H1 (cell line): ENCODE measurements around the gene COL5A1.

Experiments
- CHD1 ChIP-seq: IDR thresholded peaks from 2 replicates; pipeline ENCODE4 v1.6.1; 2012; ENCODE audit warnings: low read depth, low read length, improper control_type of control experiment
- CTCF ChIP-seq, 3 experiments: IDR thresholded peaks; 1 replicate in 2 of 3; 2 replicates in 1 of 3; pipeline versions ENCODE4 v1.5.1 to v1.6.1; 2011; ENCODE audit warnings: low read length in 3 of 3, mild to moderate bottlenecking in 3 of 3, inconsistent platforms in 2 of 3, low read depth in 1 of 3, moderate library complexity in 1 of 3; ENCODE audit not compliant: insufficient read depth in 1 of 3; ENCODE audit errors: control extremely low read depth in 1 of 3
- EP300 ChIP-seq, 2 experiments: IDR thresholded peaks; 1 replicate in 1 of 2; 2 replicates in 1 of 2; pipeline ENCODE4 v1.6.1; 2011 to 2012; ENCODE audit warnings: low read depth in 2 of 2, low read length in 2 of 2, mild to moderate bottlenecking in 2 of 2, borderline replicate concordance in 1 of 2, inconsistent platforms in 1 of 2, moderate library complexity in 1 of 2
- EZH2 ChIP-seq: fragments of 200-600 bp; sonication (generic); IDR thresholded peaks from 2 replicates; pipeline ENCODE4 v1.7.1; 2012; ENCODE audit warnings: low read depth, mild to moderate bottlenecking, moderate library complexity, low read length, inconsistent platforms; ENCODE audit not compliant: severe bottlenecking
- HDAC6 ChIP-seq: IDR thresholded peaks from one replicate; pipeline ENCODE4 v1.7.1; 2012; ENCODE audit warnings: low read depth, mild to moderate bottlenecking, inconsistent platforms, low read length, moderate library complexity
- PHF8 ChIP-seq: fragments of 200-600 bp; sonication (generic); conservative IDR thresholded peaks from 2 replicates; pipeline ENCODE4 v1.7.1; 2012; ENCODE audit warnings: low read depth, mild to moderate bottlenecking, inconsistent platforms, low read length, moderate library complexity
- POLR2A ChIP-seq, 2 experiments: IDR thresholded peaks; 1 replicate in 1 of 2; 2 replicates in 1 of 2; pipeline ENCODE4 v1.6.1; 2011; ENCODE audit warnings: low read depth in 2 of 2, low read length in 2 of 2, mild to moderate bottlenecking in 2 of 2; ENCODE audit errors: control extremely low read depth in 1 of 2
- SIN3A ChIP-seq, 2 experiments: IDR thresholded peaks in 1 of 2; conservative IDR thresholded peaks in 1 of 2; 2 replicates each; pipeline ENCODE4 v1.6.1; 2011 to 2012; ENCODE audit warnings: low read length in 2 of 2, improper control_type of control experiment in 1 of 2, low read depth in 1 of 2, mild to moderate bottlenecking in 1 of 2
- SP2 ChIP-seq: IDR thresholded peaks from 2 replicates; pipeline ENCODE4 v1.6.1; 2012; ENCODE audit warnings: mild to moderate bottlenecking, low read length, inconsistent platforms
- SP4 ChIP-seq: IDR thresholded peaks from 2 replicates; pipeline ENCODE4 v1.6.1; 2012; ENCODE audit warnings: low read length, inconsistent platforms
- USF2 ChIP-seq: IDR thresholded peaks from 2 replicates; pipeline ENCODE4 v1.6.1; 2011; ENCODE audit warnings: low read length, improper control_type of control experiment

GRCh38 chr9:134689321-134690181 lies 47.9 kb downstream of the COL5A1 start:
- TF ChIP-seq CTCF (IDR thresholded peaks at IDR 0.05; ENCODE audit: control extremely low read depth in 1 of 3, insufficient read depth in 1 of 3, low read depth in 1 of 3, low read length in 3 of 3) = peak in 2 of 3 experiments; percentile 73 to 88; a peak in 3 of 4 replicates
- TF ChIP-seq SIN3A (conservative IDR thresholded peaks at IDR 0.05 in 1 of 2, IDR thresholded peaks at IDR 0.05 in 1 of 2; ENCODE audit: low read depth in 1 of 2, low read length in 2 of 2) = no peak
- TF ChIP-seq CHD1 = no peak
- no peak for TF ChIP-seq PHF8
- no peak for TF ChIP-seq HDAC6
- TF ChIP-seq EP300 (IDR thresholded peaks at IDR 0.05; ENCODE audit: borderline replicate concordance in 1 of 2, low read depth in 2 of 2, low read length in 2 of 2) = no peak
- no peak for TF ChIP-seq SP4
- TF ChIP-seq EZH2 = no peak
- TF ChIP-seq SP2 = no peak
- no peak for TF ChIP-seq USF2
- no peak for TF ChIP-seq POLR2A (IDR thresholded peaks at IDR 0.05; ENCODE audit: control extremely low read depth in 1 of 2, low read depth in 2 of 2, low read length in 2 of 2)
